Measurements from ENCODE around the gene TMCO5A. TPM values are rescaled to one million over a fixed set of nuclear protein-coding genes. Genes with fewer than 3 reads are reported as not detected.

The TMCO5A gene
- total and polyA plus RNA-seq, 2 of the 13 experiments (the other 11 are each of a cell fraction or from before 2014, with no cell fraction given) = not detected

- no peak overlapping the region for H3K4me3 ChIP-seq (replicated peaks in 1 of 3; ENCODE audit: insufficient read depth in 1 of 3, low read depth in 2 of 3, low read length in 3 of 3)
- no peak overlapping the region for H2AFZ ChIP-seq (ENCODE audit: low read length)
- DNase-seq (ENCODE audit: low spot score) = no peak
- 0% methylated on average over 1 of the region's 1 CpG for WGBS (ENCODE audit: low lambda C conversion rate)
- H3K36me3 ChIP-seq (replicated peaks in 1 of 2; ENCODE audit: control insufficient read depth in 1 of 2, insufficient read depth in 2 of 2, low read length in 2 of 2) = no peaks in the 10 kb centered on the region
- FAIRE-seq = no peak
- H3K4me1 ChIP-seq (ENCODE audit: insufficient read depth, low read length) = no peaks in the 10 kb centered on the region
- BruUV-seq (replicated peaks) = no TSS peak
- ATAC-seq = no peak
- no peaks in the 10 kb centered on the region for H4K20me1 ChIP-seq (ENCODE audit: insufficient read depth, low read length)
- no peak overlapping the region for H3K9ac ChIP-seq (ENCODE audit: insufficient read depth, low read depth, low read length)
- H3K27ac ChIP-seq (ENCODE audit: extremely low read length, insufficient read depth, low read length) = no peak overlapping the region
- intact Hi-C loops (cut with micrococcal nuclease; ENCODE audit: unreplicated experiment) (no loop called here), in situ Hi-C loops (cut with HindIII; ENCODE audit: extremely low pct_ligation_motif_present, low pct_unique_long_range_greater_than_20kb) (no loop called here)
- CTCF ChIA-PET (ENCODE audit: low intra/inter-chr PET ratio, low total read pairs) = no interaction called here
- POLR2A ChIA-PET = no interaction called here
- no peaks in the 10 kb centered on the region for H3K9me3 ChIP-seq (ENCODE audit: low read length)
- no peaks in the 10 kb centered on the region for H3K79me2 ChIP-seq (ENCODE audit: insufficient read depth, low read length)
- H3K4me2 ChIP-seq (ENCODE audit: low read depth, low read length) = no peak overlapping the region
- no peak for TF ChIP-seq NCOR1 (IDR thresholded peaks at IDR 0.05; ENCODE audit: borderline replicate concordance, low read length)
- TF ChIP-seq ATF5 (CRISPR knock-in tag; IDR thresholded peaks at IDR 0.05; ENCODE audit: low read depth) = no peak
- TF ChIP-seq KLF11 (CRISPR knock-in tag; IDR thresholded peaks at IDR 0.05) = no peak
- no peak for TF ChIP-seq TMF1 (CRISPR knock-in tag; IDR thresholded peaks at IDR 0.05; ENCODE audit: low read depth)
- no peak for TF ChIP-seq BRCA1 (CRISPR knock-in tag; IDR thresholded peaks at IDR 0.05)
- no peaks in the 10 kb centered on the region for H3K27me3 ChIP-seq (ENCODE audit: control insufficient read depth in 1 of 2, insufficient read depth in 2 of 2, low read length in 2 of 2)
Observed at GRCh38 chr15:37931868-37932267, 2.6 kb upstream of the TMCO5A start.

- Histone ChIP-seq H3K4me3 (replicated peaks in 1 of 3; ENCODE audit: insufficient read depth in 1 of 3, low read depth in 2 of 3, low read length in 3 of 3) (no peak overlapping the region), H3K4me2 (ENCODE audit: low read depth, low read length) (no peak overlapping the region), H3K9ac (ENCODE audit: insufficient read depth, low read depth, low read length) (no peak overlapping the region), H3K27ac (ENCODE audit: extremely low read length, insufficient read depth, low read length) (no peak overlapping the region), H3K9me3 (ENCODE audit: low read length) (no peaks in the 10 kb centered on the region), H2AFZ (ENCODE audit: low read length) (no peak overlapping the region), H3K36me3 (replicated peaks in 1 of 2; ENCODE audit: control insufficient read depth in 1 of 2, insufficient read depth in 2 of 2, low read length in 2 of 2) (no peaks in the 10 kb centered on the region), H3K79me2 (ENCODE audit: insufficient read depth, low read length) (no peaks in the 10 kb centered on the region), H3K27me3 (ENCODE audit: control insufficient read depth in 1 of 2, insufficient read depth in 2 of 2, low read length in 2 of 2) (no peaks in the 10 kb centered on the region), H4K20me1 (ENCODE audit: insufficient read depth, low read length) (no peaks in the 10 kb centered on the region), H3K4me1 (ENCODE audit: insufficient read depth, low read length) (no peaks in the 10 kb centered on the region)
- BruUV-seq (replicated peaks) = no TSS peak
- WGBS (ENCODE audit: low lambda C conversion rate) = 8% methylated on average over 3 of the region's 3 CpGs
- in situ Hi-C loops (cut with HindIII; ENCODE audit: extremely low pct_ligation_motif_present, low pct_unique_long_range_greater_than_20kb) (no loop called here), intact Hi-C loops (cut with micrococcal nuclease; ENCODE audit: unreplicated experiment) (no loop called here)
- POLR2A ChIA-PET = no interaction called here
- no peak for FAIRE-seq
- no peak for DNase-seq (ENCODE audit: low spot score)
- no peak for ATAC-seq
- CTCF ChIA-PET (ENCODE audit: low intra/inter-chr PET ratio, low total read pairs) = no interaction called here
- TF ChIP-seq FOXK2 (IDR thresholded peaks at IDR 0.05) (no peak), ZSCAN9 (CRISPR knock-in tag; IDR thresholded peaks at IDR 0.05; ENCODE audit: borderline replicate concordance) (no peak), ZNF660 (CRISPR knock-in tag; IDR thresholded peaks at IDR 0.05; ENCODE audit: borderline replicate concordance, low read depth) (no peak), CENPX (CRISPR knock-in tag; IDR thresholded peaks at IDR 0.05) (no peak), ZNF253 (CRISPR knock-in tag; IDR thresholded peaks at IDR 0.05; ENCODE audit: borderline replicate concordance) (no peak), DDIT3 (CRISPR knock-in tag; IDR thresholded peaks at IDR 0.05) (no peak), MEF2D (CRISPR knock-in tag; IDR thresholded peaks at IDR 0.05) (no peak), PHF21A (CRISPR knock-in tag; IDR thresholded peaks at IDR 0.05) (no peak), HBP1 (CRISPR knock-in tag; IDR thresholded peaks at IDR 0.05; ENCODE audit: low read depth) (no peak), MXI1 (IDR thresholded peaks at IDR 0.05; ENCODE audit: borderline replicate concordance, low read depth, low read length) (no peak), SRY (CRISPR knock-in tag; IDR thresholded peaks at IDR 0.05) (no peak), ZZZ3 (CRISPR knock-in tag; IDR thresholded peaks at IDR 0.05; ENCODE audit: borderline replicate concordance) (no peak), ZNF10 (CRISPR knock-in tag; IDR thresholded peaks at IDR 0.05; ENCODE audit: borderline replicate concordance, low read depth) (no peak), ZFP41 (CRISPR knock-in tag; IDR thresholded peaks at IDR 0.05; ENCODE audit: borderline replicate concordance) (no peak)
Observed at GRCh38 chr15:37932549-37932948, 1.9 kb upstream of the TMCO5A start.
